K562 (cell line): Measurements from ENCODE around the gene COL1A1. TPM values are rescaled to one million over a fixed set of nuclear protein-coding genes. Genes with fewer than 3 reads are reported as not detected.
A peak's percentile ranks its signal among the peaks of the same experiment; 100 is the strongest.

ENCODE experiments used
- ARID1B ChIP-seq: fragments of 450-650 bp; IDR thresholded peaks from 2 replicates; pipeline ENCODE4 v1.6.1; 2016; ENCODE audit warnings: antibody characterized with exemption, mild to moderate bottlenecking, inconsistent platforms
- BHLHE40 ChIP-seq: IDR thresholded peaks from 2 replicates; pipeline ENCODE4 v1.6.1; 2011; ENCODE audit warnings: low read length, improper control_type of control experiment
- CREB3L1 ChIP-seq: fragments of 450-650 bp; IDR thresholded peaks from 2 replicates; pipeline ENCODE4 v1.6.1; 2014; ENCODE audit warnings: low read depth, mild to moderate bottlenecking, moderate library complexity, borderline replicate concordance
- CTCF ChIP-seq, 3 experiments: IDR thresholded peaks in 2 of 3; conservative IDR thresholded peaks in 1 of 3; 2 replicates each; pipeline ENCODE4 v1.5.1; 2011 to 2012; ENCODE audit warnings: low read length in 3 of 3, mild to moderate bottlenecking in 3 of 3, control low read depth in 2 of 3, improper control_type of control experiment in 1 of 3, inconsistent platforms in 1 of 3, low read depth in 1 of 3, mixed read lengths in 1 of 3, moderate library complexity in 1 of 3; ENCODE audit not compliant: insufficient read depth in 2 of 3
- HDAC2 ChIP-seq: fragments of 450-650 bp; IDR thresholded peaks from 2 replicates; pipeline ENCODE4 v1.6.1; 2016; ENCODE audit warnings: mild to moderate bottlenecking
- HNRNPL ChIP-seq: fragments of 200-400 bp; formaldehyde crosslinking; IDR thresholded peaks from 2 replicates; pipeline ENCODE4 v1.6.1; 2017; ENCODE audit warnings: low read depth, mild to moderate bottlenecking, low read length
- JUND ChIP-seq, 2 experiments: IDR thresholded peaks; 2 replicates in 1 of 2; 3 replicates in 1 of 2; pipeline ENCODE4 v1.6.1; 2011; ENCODE audit warnings: borderline replicate concordance in 2 of 2, low read depth in 2 of 2, low read length in 2 of 2, improper control_type of control experiment in 1 of 2, missing biosample characterization in 1 of 2, missing genetic modification characterization in 1 of 2, missing genetic modification reagents in 1 of 2
- KAT8 ChIP-seq: fragments of 450-650 bp; IDR thresholded peaks from 2 replicates; pipeline ENCODE4 v1.6.1; 2016; ENCODE audit warnings: low read depth, mild to moderate bottlenecking
- KLF10 ChIP-seq: fragments of 250-450 bp; sonication (Bioruptor Pico); IDR thresholded peaks from 2 replicates; pipeline ENCODE4 v1.6.1; 2021; ENCODE audit warnings: matching md5 sums
- MAFF ChIP-seq: IDR thresholded peaks from 2 replicates; pipeline ENCODE4 v1.6.1; 2012; ENCODE audit warnings: low read length, improper control_type of control experiment
- MCM3 ChIP-seq: fragments of 450-650 bp; IDR thresholded peaks from 2 replicates; pipeline ENCODE4 v1.6.1; 2016
- MIER1 ChIP-seq: fragments of 450-650 bp; IDR thresholded peaks from 2 replicates; pipeline ENCODE4 v1.6.1; 2016; ENCODE audit warnings: antibody characterized with exemption, mild to moderate bottlenecking, low read depth
- MTA2 ChIP-seq: fragments of 450-650 bp; IDR thresholded peaks from 2 replicates; pipeline ENCODE4 v1.6.1; 2016; ENCODE audit warnings: low read depth
- PHB ChIP-seq: fragments of 250-450 bp; sonication (Bioruptor Pico); IDR thresholded peaks from 2 replicates; pipeline ENCODE4 v1.5.0; 2021
- POU5F1 ChIP-seq: fragments of 150-350 bp; IDR thresholded peaks from 2 replicates; pipeline ENCODE4 v1.6.1; 2014; ENCODE audit warnings: borderline replicate concordance, low read length, low read depth, mild to moderate bottlenecking; ENCODE audit not compliant: partially characterized antibody
- RAD51 ChIP-seq: fragments of 450-650 bp; IDR thresholded peaks from 2 replicates; pipeline ENCODE4 v1.7.1; 2016; ENCODE audit warnings: low read depth, mild to moderate bottlenecking, borderline replicate concordance
- RBM15 ChIP-seq: fragments of 200-400 bp; formaldehyde crosslinking; IDR thresholded peaks from 2 replicates; pipeline ENCODE4 v1.6.1; 2018; ENCODE audit warnings: mild to moderate bottlenecking, low read length, moderate library complexity; ENCODE audit not compliant: insufficient read depth
- RHOXF2B ChIP-seq: fragments of 250-450 bp; sonication (Bioruptor Pico); conservative IDR thresholded peaks from 2 replicates; pipeline ENCODE4 v1.5.1; 2021
- TAF9B ChIP-seq: fragments of 450-650 bp; IDR thresholded peaks from 2 replicates; pipeline ENCODE4 v1.6.1; 2018; ENCODE audit warnings: mild to moderate bottlenecking; ENCODE audit not compliant: partially characterized antibody
- TBP ChIP-seq: optimal IDR thresholded peaks from 2 replicates; pipeline ENCODE3; 2011; ENCODE audit warnings: low read depth, low read length, improper control_type of control experiment
- TCF15 ChIP-seq: fragments of 250-450 bp; sonication (Bioruptor Pico); IDR thresholded peaks from 2 replicates; pipeline ENCODE4 v1.8.0; 2022; ENCODE audit warnings: moderate library complexity, mild to moderate bottlenecking, inconsistent platforms
- ZEB2 ChIP-seq: fragments of 450-650 bp; IDR thresholded peaks from 2 replicates; pipeline ENCODE4 v1.6.1; 2016
- ZNF12 ChIP-seq: sonication (generic); formaldehyde crosslinking; IDR thresholded peaks from 2 replicates; pipeline ENCODE4 v1.4.0; 2020; ENCODE audit warnings: mild to moderate bottlenecking, missing genetic modification reagents
- ZNF24 ChIP-seq: fragments of 450-650 bp; IDR thresholded peaks from 2 replicates; pipeline ENCODE4 v1.6.1; 2016
- ZNF408 ChIP-seq: fragments of 250-450 bp; sonication (Bioruptor Pico); IDR thresholded peaks from 2 replicates; pipeline ENCODE4 v1.4.0; 2020; ENCODE audit warnings: low read depth, mild to moderate bottlenecking, moderate library complexity
- polyA plus RNA-seq, 8 experiments: library from polyadenylated mRNA; depleted of rRNA in 4 of 8; stranded (reverse) in 5 of 8; unstranded in 3 of 8; fragments of >200 nt; fragmentation: Nextera tagmentation in 2 of 8; fragmentation: Illumina TruSeq in 1 of 8; extraction: Ambion mirVana in 2 of 8; extraction: Trizol in 1 of 8; gene quantifications; 2 replicates each; pipeline versions ENCODE4 v1.2.1 to v1.2.3, GENCODE V29; 2011 to 2014; ENCODE audit warnings: inconsistent platforms in 1 of 8, missing spikeins in 1 of 8
- total RNA-seq, 7 experiments: library from RNA; depleted of rRNA in 6 of 7; stranded (reverse); fragments of >200 nt in 6 of 7; fragmentation: Illumina TruSeq in 2 of 7; extraction: Trizol in 2 of 7; gene quantifications; 2 replicates each; pipeline versions ENCODE4 v1.2.1 to v1.2.3, GENCODE V29; 2011 to 2021; ENCODE audit warnings: low replicate concordance in 1 of 7

COL1A1 gene
- total and polyA plus RNA-seq, 9 of the 15 experiments (the other 6 are each of a cell fraction or from before 2014, with no cell fraction given), result 0.04 to 3.4 (median 0.18) TPM

- TF ChIP-seq TCF15 (CRISPR knock-in tag), result no peak
- no peak for TF ChIP-seq POU5F1
- TF ChIP-seq HNRNPL, result no peak
- TF ChIP-seq KAT8, result no peak
- peak; percentile 45; the same call in 1 of the 2 replicates for TF ChIP-seq ARID1B
- TF ChIP-seq HDAC2, result no peak
- TF ChIP-seq KLF10, result no peak
- peak; percentile 89 to 95 (median 92) for TF ChIP-seq CTCF (IDR thresholded peaks at IDR 0.05 in 2 of 3, conservative IDR thresholded peaks at IDR 0.05 in 1 of 3; ENCODE audit: insufficient read depth in 2 of 3, low read depth in 1 of 3, low read length in 3 of 3)
- no peak for TF ChIP-seq ZNF12 (CRISPR knock-in tag)
- no peak for TF ChIP-seq TBP
- TF ChIP-seq JUND (IDR thresholded peaks at IDR 0.05; ENCODE audit: borderline replicate concordance, low read depth, low read length), result peak; percentile 39; the same call in 1 of the 2 replicates
- TF ChIP-seq JUND (tag; IDR thresholded peaks at IDR 0.05; ENCODE audit: borderline replicate concordance, low read depth, low read length), result no peak; the same call in 2 of the 3 replicates
- peak; percentile 21; the same call in 1 of the 2 replicates for TF ChIP-seq BHLHE40
- no peak for TF ChIP-seq RAD51
- TF ChIP-seq MAFF, result no peak
- peak; percentile 88 for TF ChIP-seq MCM3
- no peak for TF ChIP-seq TAF9B
- TF ChIP-seq MIER1, result 0 out of 2 replicates have a peak, but pooled peaks have one; percentile 58
- TF ChIP-seq ZNF24, result no peak
- TF ChIP-seq PHB (CRISPR knock-in tag), result no peak
- TF ChIP-seq ZEB2, result no peak
- TF ChIP-seq RBM15, result no peak
- no peak for TF ChIP-seq ZNF408 (CRISPR knock-in tag)
- no peak for TF ChIP-seq MTA2
- no peak for TF ChIP-seq CREB3L1
- TF ChIP-seq RHOXF2B (CRISPR knock-in tag), result no peak
Observed at GRCh38 chr17:50169121-50169764, 32.2 kb downstream of the COL1A1 start (continued).
